GM13976 (cell line): ENCODE data around the gene TMEM87A.

Experiments
- DNase-seq: peaks from one replicate; pipeline ENCODE4 v3.0.0; 2012; ENCODE audit warnings: low spot score
- in situ Hi-C: fragments of 300-500 bp; cut with MboI; formaldehyde crosslinking; loops from one replicate; pipeline ENCODE4 v1.12.0; 2022; ENCODE audit warnings: low sequenced_read_pairs, mixed read lengths, inconsistent platforms; ENCODE audit not compliant: unreplicated experiment
- TF ChIP-seq, protein P1 (sequence below): IDR thresholded peaks from 2 replicates; pipeline ENCODE4 v1.5.1; 2012; ENCODE audit warnings: borderline replicate concordance, mild to moderate bottlenecking; ENCODE audit not compliant: insufficient read depth; ENCODE audit errors: extremely low read depth, missing control alignments, control extremely low read depth

Gene TMEM87A

DNA sequence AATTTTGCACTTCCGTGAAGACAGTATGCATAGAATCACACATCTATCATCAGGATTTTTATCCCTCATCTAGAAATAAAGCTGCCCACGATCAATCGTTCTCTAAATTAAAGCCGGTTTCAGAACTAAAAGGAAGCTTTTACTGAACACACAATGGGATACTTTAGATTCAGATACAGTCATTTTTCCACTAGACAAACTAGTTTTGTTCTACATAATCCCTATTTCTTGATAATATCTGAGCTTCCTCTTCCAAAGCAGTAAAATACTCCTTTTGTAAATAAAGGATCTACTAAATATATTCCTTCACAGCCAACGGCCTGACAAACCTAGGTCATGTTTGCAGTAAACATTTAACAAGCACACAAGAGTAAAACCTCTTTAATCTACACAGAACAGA lies 2.2 kb downstream of the TMEM87A start:
- no peak for DNase-seq

DNA sequence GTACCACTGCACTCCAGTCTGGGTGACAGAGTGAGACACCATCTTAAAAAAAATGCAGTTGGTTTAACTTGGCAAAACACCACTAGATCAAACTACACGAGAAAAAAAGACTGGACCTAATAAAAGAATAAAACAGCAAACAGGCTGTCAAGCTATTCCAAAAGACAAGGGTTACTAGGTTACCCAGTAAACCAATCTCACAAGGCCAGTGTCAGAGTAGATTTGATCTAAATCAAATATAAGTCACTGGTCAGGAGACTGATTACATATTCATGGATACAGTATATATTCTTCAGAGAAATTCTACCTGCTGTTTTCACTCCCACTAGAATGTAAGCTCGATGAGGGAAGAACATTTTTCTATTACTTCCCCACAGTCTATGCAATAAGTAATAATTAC lies 2.7 kb downstream of the TMEM87A start:
- DNase-seq = no peak
- TF ChIP-seq, protein P1, sequence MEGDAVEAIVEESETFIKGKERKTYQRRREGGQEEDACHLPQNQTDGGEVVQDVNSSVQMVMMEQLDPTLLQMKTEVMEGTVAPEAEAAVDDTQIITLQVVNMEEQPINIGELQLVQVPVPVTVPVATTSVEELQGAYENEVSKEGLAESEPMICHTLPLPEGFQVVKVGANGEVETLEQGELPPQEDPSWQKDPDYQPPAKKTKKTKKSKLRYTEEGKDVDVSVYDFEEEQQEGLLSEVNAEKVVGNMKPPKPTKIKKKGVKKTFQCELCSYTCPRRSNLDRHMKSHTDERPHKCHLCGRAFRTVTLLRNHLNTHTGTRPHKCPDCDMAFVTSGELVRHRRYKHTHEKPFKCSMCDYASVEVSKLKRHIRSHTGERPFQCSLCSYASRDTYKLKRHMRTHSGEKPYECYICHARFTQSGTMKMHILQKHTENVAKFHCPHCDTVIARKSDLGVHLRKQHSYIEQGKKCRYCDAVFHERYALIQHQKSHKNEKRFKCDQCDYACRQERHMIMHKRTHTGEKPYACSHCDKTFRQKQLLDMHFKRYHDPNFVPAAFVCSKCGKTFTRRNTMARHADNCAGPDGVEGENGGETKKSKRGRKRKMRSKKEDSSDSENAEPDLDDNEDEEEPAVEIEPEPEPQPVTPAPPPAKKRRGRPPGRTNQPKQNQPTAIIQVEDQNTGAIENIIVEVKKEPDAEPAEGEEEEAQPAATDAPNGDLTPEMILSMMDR = no peak
- in situ Hi-C loops = no loop called here

More for the DNA sequence above, 2.2 kb downstream of the TMEM87A start:
- TF ChIP-seq, protein P1 = no peak
- in situ Hi-C loops = no loop called here

DNA sequence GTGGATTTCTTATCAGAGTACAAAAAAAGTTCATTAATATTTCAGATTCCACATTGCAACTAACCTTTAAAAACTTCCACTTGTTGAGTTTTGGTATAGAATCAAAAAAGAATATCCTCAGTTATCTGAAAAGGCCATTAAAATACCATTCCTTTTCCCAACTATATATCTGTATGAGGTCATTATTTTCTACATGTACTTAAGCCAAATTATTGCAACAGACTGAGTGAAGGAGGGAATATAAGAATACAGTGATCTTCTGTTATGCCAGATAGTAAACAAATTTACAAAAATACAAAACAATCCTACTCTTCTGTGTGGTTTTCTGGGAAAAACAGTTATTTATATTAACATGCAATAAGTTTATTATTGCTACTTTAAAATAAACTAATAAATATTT lies 5.9 kb downstream of the TMEM87A start:
- in situ Hi-C loops = no loop called here
- DNase-seq = no peak
- TF ChIP-seq, protein P1 = no peak

DNA sequence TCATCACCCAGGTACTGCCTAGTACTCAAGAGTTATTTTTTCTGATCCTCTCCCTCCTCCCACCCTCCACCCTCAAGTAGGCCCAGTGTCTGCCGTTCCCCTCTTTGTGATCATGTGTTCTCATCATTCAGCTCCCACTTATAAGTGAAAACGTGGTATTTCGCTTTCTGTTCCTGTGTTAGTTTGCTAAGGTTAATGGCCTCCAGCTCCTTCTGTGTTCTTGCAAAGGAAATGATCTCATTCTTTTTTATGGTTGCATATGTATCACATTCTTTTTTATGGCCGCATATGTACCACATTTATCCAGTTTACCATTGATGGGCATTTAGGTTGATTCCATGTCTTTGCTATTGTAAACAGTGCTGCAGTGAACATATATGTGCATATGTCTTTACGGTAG lies 8.4 kb downstream of the TMEM87A start:
- in situ Hi-C loops = no loop called here

DNA sequence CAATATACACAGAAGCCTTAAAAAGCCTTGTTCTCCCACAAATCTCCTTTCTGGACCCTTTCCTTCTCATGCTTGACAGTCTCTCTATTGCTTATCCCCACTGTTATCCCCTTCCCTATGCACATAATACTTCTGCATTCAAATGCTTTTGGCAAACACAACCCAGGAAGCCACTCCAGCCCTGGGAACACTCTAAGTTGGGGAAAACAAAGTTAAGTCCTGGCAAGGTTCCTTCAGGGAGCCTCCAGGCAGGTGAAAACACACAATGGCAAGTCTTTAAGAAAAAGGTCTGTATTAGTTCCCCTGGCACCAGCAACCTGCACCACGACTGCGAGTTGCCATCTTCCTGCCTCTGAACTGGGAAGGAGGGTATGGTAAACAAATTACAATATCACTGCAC lies 19.9 kb downstream of the TMEM87A start:
- no peak for DNase-seq
- TF ChIP-seq, protein P1 = no peak
- in situ Hi-C loops = no loop called here

More for the DNA sequence above, 8.4 kb downstream of the TMEM87A start:
- TF ChIP-seq, protein P1 = no peak
- DNase-seq = no peak

- in situ Hi-C loops = no loop called here
- TF ChIP-seq, protein P1 = no peak
- DNase-seq = no peak
Measured at GRCh38 chr15:42240823-42241222, 32.4 kb downstream of the TMEM87A start.
